IPS-NIHi11 (cell line): ENCODE measurements around the gene NFATC1.

Experiments used
- DNase-seq: peaks from one replicate; pipeline ENCODE4 v3.0.0; 2012; ENCODE audit warnings: mixed read lengths, low spot score

The NFATC1 gene

DNA sequence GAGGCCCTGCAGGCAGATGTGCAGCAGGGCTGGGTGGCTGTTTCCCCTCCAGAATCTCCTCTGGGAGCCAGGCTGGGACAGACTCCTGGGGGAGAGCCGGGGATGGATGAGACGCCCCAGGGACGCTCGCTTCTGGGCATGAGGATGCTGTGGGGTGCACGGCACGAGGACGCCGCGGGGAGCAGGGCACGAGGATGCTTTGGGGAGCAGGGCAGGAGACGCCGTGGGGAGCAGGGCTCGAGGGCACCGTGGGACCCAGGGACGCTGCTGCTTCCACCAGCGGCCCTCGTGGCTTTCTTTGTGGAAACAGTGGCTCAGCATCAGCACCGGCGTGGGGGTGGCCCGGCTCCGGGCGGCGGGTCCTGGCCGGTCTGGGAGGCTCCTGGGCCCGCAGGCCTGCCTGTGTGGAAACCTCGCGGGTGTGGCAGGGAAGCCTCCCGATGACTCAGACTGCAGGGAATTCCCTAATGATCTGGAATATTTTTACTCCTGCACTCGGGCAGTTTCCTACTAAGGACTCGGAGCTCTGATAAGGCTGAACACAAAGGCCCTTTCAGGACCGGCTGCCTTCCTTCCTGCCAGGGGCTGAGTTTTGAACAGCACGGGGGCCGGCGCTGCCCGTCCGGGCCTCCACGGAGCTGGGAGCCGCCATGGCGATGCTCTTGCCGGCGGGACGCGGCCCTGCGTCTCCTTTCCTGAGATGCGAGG is 62.6 kb downstream of the NFATC1 start:
- peak; percentile 64 for DNase-seq

DNA sequence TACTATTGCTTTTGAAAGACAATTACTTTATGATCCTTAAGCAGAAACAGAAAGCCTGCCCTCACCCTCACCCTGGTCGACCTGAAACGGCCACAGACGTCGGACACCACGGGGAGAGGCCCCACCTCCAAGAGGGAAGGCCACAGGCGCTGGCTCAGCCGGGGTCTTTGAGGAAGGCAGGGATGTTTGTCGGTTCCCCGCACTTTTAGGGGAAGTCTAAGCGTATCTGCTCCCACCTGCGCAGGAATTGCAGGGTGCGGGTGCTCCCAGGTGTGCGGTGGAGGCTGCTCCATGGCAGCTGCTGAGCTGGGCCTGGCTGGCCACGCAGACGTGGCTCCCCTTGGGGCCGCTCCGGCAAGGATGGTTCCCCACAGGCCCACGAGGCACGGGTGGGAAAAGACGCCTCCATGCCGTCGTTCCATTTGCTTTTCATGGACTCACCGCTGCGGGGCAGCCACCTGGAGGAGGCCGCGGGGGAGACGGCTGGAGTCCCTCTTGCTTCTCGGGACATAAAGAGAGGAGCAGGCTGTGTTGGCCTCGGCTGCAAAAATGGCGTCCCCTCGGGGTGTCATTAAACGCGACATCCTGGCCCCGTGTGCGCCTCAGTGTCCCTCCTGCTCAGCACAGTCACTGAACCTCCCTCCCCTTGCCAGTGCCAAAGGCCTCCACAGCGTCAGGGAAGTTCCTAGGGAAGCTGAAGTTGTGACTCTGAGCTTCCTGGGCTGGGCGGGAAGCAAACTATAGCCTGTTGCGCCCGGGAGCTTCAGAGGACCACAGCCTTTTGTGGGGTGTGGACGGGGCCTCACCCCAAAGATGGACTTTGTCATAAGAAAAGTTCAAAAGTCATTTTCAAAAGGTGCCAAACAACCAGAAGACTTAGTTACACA is 63.4 kb downstream of the NFATC1 start:
- no peak for DNase-seq

DNA sequence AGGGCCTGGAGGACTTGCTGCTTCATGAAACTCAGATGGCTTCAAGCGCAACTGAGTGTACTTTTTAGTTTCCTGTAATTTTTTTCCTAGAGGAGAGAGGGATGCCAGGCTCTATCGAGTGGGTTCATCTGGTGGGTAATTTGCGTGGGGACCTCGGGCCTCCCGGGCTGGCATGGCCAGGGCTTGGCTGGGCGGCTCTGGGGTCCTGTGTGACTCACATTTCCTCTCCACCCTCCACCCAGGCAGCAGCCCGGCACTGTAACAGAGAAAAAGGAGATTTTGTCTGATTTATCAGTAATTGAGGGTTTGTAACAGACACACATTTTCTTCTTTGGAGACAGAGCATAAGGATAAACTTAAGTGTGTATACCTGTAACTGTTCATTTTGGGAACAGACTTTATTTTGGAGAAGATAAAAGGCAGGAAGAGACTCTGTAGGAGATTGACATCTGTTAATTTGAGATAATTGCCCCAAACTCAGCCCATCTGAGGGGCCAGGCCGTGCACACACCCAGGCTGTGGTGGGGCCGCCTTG is 64.3 kb downstream of the NFATC1 start:
- no peak for DNase-seq

DNA sequence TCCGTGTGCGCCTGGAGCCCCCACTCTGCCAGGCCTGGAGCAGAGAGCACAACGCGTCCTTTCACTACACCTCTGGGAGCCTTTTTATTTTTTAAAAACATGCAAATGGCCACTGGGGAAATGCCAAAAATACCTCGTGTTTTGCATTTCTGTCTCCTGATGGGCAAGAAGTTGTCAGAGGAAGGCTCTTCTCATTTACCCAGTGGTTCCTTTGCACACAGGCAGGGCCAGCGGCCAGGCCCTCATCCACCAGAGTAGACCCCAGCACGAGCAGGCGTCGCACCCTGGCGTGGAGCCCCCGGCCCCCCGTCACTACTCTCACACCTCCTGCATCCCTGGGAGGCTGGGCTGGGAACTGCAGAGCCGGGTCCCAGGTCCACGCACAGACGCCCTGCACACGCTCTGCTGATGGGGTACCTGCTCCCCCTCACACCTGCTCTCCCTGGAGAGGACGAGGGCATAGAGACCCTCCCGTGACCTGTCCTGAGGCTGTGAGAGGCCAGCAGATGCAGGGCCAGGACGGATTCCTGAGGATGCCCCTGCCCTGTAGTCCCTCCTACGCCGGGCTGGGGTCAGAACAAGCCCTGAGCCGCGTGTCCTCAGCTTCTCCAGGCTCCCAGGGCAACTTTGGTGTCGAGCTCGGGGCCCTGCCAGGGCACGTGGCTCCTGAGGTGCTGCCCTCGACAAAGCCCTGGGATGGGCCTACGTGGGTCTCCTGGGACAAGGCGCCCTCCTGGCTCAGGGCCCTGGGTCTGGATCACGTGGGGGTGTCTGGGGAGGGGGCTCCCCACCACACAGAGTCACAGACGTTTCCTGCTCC is 65.0 kb downstream of the NFATC1 start:
- DNase-seq = no peak

GRCh38 chr18:79461627-79462026 is 65.9 kb downstream of the NFATC1 start:
- DNase-seq = no peak

DNA sequence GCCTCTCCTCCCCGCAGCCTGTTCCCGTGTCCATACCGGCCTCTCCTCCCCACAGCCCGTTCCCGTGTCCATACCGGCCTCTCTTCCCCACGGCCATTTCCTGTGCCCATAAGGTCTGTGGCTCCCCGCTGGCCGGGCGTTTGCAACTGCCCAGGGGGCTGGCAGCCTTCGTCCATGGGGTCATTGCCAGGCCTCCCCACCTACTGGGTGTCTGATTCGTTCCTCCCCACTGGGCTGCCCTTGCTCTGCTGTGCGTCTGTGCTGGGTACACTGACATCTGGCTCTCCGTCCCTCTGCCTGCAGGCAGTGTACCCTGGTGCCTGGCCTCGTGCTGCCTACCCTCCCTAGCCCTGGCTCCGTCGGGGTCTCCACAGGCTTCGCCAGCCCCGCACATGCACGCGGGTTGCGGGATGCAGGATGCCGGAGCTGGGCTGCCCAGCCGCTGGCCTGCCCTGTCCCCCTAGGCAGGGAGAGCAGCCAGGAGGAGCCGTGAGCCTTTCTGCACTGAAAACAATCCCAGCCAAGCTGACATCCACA is 67.8 kb downstream of the NFATC1 start:
- DNase-seq = no peak

- peak; percentile 78 for DNase-seq
Observed at GRCh38 chr18:79465392-79465991, 69.8 kb downstream of the NFATC1 start.

GRCh38 chr18:79466591-79466990 is 70.9 kb downstream of the NFATC1 start:
- DNase-seq = no peak

DNA sequence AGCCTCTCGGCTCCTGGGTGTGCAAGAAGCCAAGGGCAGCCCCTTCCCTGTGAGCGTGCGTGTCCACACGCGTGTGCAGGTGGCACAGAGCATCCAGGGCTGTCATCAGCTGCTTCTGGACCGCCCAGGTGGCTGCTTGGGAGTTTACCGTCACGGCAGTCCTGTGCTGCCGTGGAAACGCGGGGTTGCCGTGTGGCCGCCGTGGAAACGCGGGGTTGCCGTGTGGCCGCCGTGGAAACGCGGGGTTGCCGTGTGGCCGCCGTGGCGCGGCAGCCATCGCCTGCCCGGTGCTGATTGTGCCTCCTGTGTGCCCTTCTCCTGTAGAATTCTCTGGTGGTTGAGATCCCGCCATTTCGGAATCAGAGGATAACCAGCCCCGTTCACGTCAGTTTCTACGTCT is 71.4 kb downstream of the NFATC1 start:
- no peak for DNase-seq

DNA sequence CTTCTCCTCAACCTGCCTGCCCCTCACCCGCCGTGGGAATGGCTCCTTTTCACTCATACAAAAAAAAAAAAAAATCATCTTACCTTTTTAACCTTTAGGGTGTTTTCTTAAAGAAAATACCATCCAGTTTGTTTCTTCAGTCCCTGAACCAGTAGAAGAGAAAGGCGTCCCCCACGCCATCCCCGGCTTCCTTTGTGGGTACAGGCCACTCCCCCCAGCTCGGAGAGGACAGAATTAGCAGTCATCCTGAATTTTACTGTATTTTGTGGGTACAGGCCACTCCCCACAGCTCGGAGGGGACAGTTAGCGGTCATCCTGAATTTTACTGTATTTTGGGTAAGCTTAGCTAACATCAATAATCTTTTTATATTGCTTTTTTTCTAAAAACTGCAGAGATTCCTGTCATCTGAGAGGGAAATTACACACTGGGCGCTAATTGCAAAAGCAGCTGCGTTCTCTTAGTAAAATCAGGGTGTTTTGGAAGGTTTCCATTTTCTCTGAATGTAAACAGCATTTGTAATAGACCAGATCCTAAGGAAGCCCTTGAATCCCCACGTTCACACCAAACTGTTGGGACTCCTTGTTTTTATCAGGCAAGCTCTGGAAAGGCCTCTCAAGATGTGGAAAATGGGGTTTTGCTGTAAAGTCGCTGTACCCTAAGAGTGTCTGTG is 72.5 kb downstream of the NFATC1 start:
- no peak for DNase-seq

GRCh38 chr18:79469309-79469708 is 73.6 kb downstream of the NFATC1 start:
- no peak for DNase-seq

DNA sequence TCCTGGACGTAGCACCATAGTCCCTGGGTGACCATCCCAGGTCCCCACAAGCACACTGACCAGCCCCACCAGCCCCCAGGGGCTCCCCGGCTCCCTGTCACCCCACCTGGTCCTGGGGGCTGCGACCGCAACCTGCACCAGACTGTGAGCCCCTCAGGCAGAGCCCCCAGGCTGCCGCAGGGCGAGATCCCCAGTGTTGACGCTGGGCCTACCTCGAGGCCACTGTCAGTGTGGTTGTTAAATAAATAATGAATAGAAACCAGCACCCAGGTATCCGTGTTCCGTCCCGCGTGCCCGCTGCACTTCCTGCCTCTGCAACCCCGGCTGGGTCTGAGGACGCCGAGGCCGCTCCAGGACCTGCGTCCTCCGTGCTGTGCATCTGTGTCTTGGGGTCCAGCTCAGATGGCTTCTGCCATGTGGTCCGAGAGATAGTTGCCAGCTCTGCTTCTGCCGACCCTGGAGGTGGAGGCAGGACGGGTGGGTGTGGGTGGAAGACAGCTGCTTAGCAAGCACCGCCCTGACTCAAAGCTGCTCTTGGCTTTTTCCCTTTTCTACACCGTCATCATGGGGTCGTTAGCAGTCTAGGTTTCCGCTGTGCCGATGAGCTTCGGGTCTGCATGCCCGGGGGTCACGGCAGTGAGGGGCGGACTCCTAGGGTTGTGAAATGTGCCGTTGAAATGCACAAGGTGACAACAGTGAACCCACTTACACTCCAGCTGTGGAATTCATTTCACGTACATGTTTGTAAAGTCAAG is 74.2 kb downstream of the NFATC1 start:
- no peak for DNase-seq

GRCh38 chr18:79470547-79470946 is 74.8 kb downstream of the NFATC1 start:
- peak; percentile 62 for DNase-seq

GRCh38 chr18:79471046-79471445 is 75.3 kb downstream of the NFATC1 start:
- no peak for DNase-seq

DNA sequence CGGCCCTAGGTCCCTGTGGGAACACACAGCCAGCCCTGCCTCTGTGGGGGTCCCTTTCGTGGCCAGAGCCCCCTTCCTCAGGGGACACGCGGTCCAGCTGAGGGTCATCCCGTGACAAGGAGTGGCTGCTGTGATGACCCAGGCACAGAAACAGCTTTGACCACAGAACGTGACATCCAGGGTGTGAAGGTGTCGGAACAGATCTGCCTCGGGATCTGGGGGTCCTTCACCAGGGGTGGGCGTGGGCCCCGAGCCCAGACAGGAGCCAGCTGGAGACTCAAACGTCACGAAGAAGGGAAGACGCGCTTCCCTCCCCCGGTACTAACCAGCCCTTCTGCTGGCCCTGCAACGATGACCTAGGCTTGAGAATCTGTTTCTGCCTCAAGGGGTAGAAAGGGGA is 75.9 kb downstream of the NFATC1 start:
- DNase-seq = no peak

- DNase-seq = no peak
Observed at GRCh38 chr18:79472176-79472575, 76.4 kb downstream of the NFATC1 start.

DNA sequence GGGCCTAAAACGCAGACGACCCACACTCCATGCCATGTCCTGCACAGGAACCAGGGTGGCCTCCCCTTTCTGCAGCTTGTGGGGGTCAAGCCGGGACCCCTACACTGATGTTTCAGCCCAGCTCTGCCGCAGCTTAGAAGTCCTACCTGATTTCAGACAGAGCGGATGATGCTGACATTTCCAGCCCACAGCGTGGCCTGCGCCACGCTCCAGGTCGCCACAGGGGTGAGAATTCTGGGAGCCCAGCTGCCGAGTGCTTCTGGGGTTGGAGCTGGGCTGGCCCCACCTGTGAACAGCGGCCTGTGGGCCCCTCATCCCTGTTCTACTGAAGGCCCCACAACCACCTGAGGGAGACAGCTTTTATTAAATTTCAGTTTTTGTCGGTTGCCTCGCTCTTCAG is 77.2 kb downstream of the NFATC1 start:
- no peak for DNase-seq

DNA sequence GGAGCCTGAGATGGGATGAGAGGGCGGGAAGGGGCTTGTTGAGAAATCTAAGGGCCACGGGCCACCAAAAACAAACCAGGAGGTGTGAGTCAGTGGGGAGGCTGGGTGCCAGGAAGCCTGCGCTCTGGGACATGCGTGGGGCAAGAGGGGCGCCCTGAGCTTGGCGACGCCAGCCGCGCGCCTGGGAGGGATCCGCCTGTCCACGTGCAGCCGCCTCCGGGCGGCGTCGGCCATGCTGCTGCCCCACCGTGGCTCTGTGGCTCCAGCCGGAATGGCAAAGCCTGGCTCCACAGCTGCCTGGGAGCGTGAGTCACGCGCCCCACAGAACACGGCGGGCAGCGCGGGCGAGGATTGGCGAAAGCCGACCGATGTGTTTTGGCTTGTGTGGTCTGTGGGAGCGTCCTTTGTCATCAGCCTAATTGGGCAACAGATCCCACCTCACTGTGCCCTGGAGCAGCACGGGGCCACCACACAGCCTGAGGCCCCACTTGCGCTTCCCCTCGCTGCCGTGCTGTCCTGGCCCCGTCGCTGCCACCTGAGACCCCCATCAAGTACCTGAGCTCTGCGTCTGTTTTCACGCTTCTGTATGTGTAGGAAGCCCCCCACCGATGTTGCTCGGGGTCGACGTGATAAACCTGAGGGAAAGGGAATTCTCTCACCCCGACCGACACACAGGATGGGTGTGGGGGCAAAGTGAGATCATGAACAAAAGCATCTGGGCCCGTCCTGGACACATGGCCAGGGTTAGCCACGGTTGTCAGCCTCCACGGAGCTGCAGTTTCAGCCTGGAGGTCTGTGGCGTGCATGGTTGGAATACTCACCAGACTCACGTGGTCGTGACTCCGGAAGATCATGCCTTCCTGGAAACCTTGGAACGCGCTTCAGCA is 80.5 kb downstream of the NFATC1 start:
- no peak for DNase-seq

- DNase-seq = no peak
Observed at GRCh38 chr18:79476918-79477571, 81.3 kb downstream of the NFATC1 start.
